ENCODE results near the gene PPP1R14D. TPM values are rescaled to one million over a fixed set of nuclear protein-coding genes. Genes with fewer than 3 reads are reported as not detected.

PPP1R14D gene
- total and polyA plus RNA-seq, 2 experiments from 2014 or later, result not detected

- no peak for TF ChIP-seq CTCF (conservative IDR thresholded peaks at IDR 0.05; ENCODE audit: low read depth in 2 of 2)
- TF ChIP-seq, protein P1, sequence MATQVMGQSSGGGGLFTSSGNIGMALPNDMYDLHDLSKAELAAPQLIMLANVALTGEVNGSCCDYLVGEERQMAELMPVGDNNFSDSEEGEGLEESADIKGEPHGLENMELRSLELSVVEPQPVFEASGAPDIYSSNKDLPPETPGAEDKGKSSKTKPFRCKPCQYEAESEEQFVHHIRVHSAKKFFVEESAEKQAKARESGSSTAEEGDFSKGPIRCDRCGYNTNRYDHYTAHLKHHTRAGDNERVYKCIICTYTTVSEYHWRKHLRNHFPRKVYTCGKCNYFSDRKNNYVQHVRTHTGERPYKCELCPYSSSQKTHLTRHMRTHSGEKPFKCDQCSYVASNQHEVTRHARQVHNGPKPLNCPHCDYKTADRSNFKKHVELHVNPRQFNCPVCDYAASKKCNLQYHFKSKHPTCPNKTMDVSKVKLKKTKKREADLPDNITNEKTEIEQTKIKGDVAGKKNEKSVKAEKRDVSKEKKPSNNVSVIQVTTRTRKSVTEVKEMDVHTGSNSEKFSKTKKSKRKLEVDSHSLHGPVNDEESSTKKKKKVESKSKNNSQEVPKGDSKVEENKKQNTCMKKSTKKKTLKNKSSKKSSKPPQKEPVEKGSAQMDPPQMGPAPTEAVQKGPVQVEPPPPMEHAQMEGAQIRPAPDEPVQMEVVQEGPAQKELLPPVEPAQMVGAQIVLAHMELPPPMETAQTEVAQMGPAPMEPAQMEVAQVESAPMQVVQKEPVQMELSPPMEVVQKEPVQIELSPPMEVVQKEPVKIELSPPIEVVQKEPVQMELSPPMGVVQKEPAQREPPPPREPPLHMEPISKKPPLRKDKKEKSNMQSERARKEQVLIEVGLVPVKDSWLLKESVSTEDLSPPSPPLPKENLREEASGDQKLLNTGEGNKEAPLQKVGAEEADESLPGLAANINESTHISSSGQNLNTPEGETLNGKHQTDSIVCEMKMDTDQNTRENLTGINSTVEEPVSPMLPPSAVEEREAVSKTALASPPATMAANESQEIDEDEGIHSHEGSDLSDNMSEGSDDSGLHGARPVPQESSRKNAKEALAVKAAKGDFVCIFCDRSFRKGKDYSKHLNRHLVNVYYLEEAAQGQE (IDR thresholded peaks at IDR 0.05; ENCODE audit: unreplicated experiment), result no peak
- no peak for TF ChIP-seq EZH2phosphoT487 (IDR thresholded peaks at IDR 0.05; ENCODE audit: unreplicated experiment)
- no peak for TF ChIP-seq JUNB (IDR thresholded peaks at IDR 0.05; ENCODE audit: unreplicated experiment)
- no peak for TF ChIP-seq POLR2AphosphoS5 (IDR thresholded peaks at IDR 0.05; ENCODE audit: low read depth)
- TF ChIP-seq STAT1 (IDR thresholded peaks at IDR 0.05; ENCODE audit: unreplicated experiment), result no peak
- TF ChIP-seq ZNF114 (CRISPR knock-in tag; IDR thresholded peaks at IDR 0.05), result no peak
- TF ChIP-seq ETS1 (IDR thresholded peaks at IDR 0.05), result no peak
- no peak for TF ChIP-seq CREB1 (CRISPR knock-in tag; IDR thresholded peaks at IDR 0.05; ENCODE audit: low read depth)
Measured at GRCh38 chr15:40853241-40853890, 24.9 kb upstream of the PPP1R14D start (continued).

DNA sequence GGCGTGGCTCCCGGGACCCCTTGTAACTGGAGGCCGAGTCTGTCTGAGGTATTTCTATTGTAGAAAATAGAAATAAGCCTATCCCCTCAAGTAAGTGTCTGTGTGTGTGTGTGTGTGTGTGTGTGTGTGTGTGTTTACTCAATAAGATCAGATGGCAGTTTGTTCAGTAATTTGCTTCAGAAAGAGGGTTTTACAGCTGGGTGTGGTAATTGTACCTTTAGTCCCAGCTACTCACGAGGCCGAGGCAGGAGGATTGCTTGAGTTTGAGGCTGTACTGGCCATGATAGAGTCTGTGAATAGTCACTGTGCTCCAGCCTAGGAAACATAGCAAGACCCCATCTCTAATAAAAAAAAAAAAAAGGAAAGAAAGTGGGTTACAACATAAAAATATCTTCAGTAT is 24.0 kb upstream of the PPP1R14D start:
- Mint-ChIP-seq H3K27ac (no peak overlapping the region), H3K9me3 (no peaks in the 10 kb centered on the region), H3K27me3 (ENCODE audit: insufficient read depth, low read depth, poor library complexity) (peaks cover 6% of the 10 kb centered on the region), H3K4me3 (no peak overlapping the region), H3K36me3 (ENCODE audit: low read depth) (peaks cover 76% of the 10 kb centered on the region), H3K4me1 (peaks cover 12% of the 10 kb centered on the region)
- DNase-seq (ENCODE audit: low spot score) (no peak), ATAC-seq (no peak)
- Histone ChIP-seq H3F3A (replicated peaks; ENCODE audit: low read depth) (peaks cover 6% of the 10 kb centered on the region), H3K79me2 (replicated peaks; ENCODE audit: insufficient read depth) (peaks cover 43% of the 10 kb centered on the region), H3K27ac (ENCODE audit: low read depth) (no peak overlapping the region), H3K4me1 (ENCODE audit: insufficient read depth) (peaks cover 7% of the 10 kb centered on the region), H2AFZ (no peak overlapping the region), H4K20me1 (replicated peaks; ENCODE audit: insufficient read depth) (peaks cover 19% of the 10 kb centered on the region), H3K9me2 (ENCODE audit: insufficient read depth) (no peaks in the 10 kb centered on the region), H3K4me3 (no peak overlapping the region), H3K4me2 (no peak overlapping the region), H3K36me3 (ENCODE audit: insufficient read depth) (peaks cover 11% of the 10 kb centered on the region), H3K27me3 (ENCODE audit: insufficient read depth) (no peaks in the 10 kb centered on the region)
- TF ChIP-seq POLR2AphosphoS5 (IDR thresholded peaks at IDR 0.05; ENCODE audit: low read depth) (no peak), ZNF331 (CRISPR knock-in tag; IDR thresholded peaks at IDR 0.05; ENCODE audit: low read depth) (no peak), ZNF114 (CRISPR knock-in tag; IDR thresholded peaks at IDR 0.05) (no peak), ETS1 (IDR thresholded peaks at IDR 0.05) (no peak), JUNB (IDR thresholded peaks at IDR 0.05; ENCODE audit: unreplicated experiment) (no peak)

Measured in GM23338 (cell line).